ENCODE measurements around the gene GRM2.

DNA sequence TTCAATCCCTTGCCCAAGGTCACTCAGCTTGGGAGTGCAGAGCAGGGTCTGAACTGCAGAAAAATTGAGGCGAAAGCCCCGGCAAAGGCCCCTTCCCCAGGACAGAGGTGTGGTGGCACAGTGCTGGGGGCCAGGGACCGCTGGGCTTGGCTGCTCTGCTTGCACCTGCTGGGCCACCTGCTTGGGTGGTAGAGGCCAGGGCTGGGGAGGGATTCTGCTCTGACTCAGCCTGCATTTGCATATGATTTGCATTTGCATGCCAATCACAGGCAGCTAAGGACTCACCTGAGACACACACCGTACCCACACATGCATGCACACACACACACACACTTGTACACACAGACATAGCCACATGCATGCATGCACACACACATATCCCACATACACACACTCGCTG, 9.9 kb downstream of the GRM2 start:
- TF ChIP-seq, protein P1, sequence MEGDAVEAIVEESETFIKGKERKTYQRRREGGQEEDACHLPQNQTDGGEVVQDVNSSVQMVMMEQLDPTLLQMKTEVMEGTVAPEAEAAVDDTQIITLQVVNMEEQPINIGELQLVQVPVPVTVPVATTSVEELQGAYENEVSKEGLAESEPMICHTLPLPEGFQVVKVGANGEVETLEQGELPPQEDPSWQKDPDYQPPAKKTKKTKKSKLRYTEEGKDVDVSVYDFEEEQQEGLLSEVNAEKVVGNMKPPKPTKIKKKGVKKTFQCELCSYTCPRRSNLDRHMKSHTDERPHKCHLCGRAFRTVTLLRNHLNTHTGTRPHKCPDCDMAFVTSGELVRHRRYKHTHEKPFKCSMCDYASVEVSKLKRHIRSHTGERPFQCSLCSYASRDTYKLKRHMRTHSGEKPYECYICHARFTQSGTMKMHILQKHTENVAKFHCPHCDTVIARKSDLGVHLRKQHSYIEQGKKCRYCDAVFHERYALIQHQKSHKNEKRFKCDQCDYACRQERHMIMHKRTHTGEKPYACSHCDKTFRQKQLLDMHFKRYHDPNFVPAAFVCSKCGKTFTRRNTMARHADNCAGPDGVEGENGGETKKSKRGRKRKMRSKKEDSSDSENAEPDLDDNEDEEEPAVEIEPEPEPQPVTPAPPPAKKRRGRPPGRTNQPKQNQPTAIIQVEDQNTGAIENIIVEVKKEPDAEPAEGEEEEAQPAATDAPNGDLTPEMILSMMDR (IDR thresholded peaks at IDR 0.05): no peak
- TF ChIP-seq POLR2A (IDR thresholded peaks at IDR 0.05): no peak

Data from adrenal gland (tissue), 5 donors.